ENCODE data around the gene NDUFV1.

GRCh38 chr11:67651976-67652781, 45.4 kb downstream of the NDUFV1 start:
- TF ChIP-seq CTCF (conservative IDR thresholded peaks at IDR 0.05; ENCODE audit: low read depth, low read length), result no peak
- no peak for TF ChIP-seq EZH2 (IDR thresholded peaks at IDR 0.05; ENCODE audit: borderline replicate concordance, low read depth, low read length, poor library complexity, severe bottlenecking)

Data from A673 (cell line).